Activated T-cell treated with anti-CD3 and anti-CD28 coated beads, Interleukin-2, amount 50 U/mL, for 72 hours (primary cell): ENCODE results near the gene UCK2. TPM values are rescaled to one million over a fixed set of nuclear protein-coding genes. Genes with fewer than 3 reads are reported as not detected.

Experiments used
- ATAC-seq, 2 donors: fragments of 150-1000 bp; cut with Tn5 transposase; replicated peaks in 1 of 2; 2 replicates each; pipeline ENCODE4 v1.10.0; 2021; ENCODE audit warnings: moderate library complexity in 2 of 2, mild to moderate bottlenecking in 1 of 2
- DNase-seq, 2 donors: peaks; one replicate each; pipeline ENCODE4 v3.0.0; 2021 to 2022; ENCODE audit warnings: mixed read lengths in 1 of 2
- H3K27ac Mint-ChIP-seq: one replicate; pipeline ENCODE4 v1.8.0; 2022; ENCODE audit warnings: mild to moderate bottlenecking, moderate library complexity, mixed read lengths
- H3K27me3 Mint-ChIP-seq: one replicate; pipeline ENCODE4 v1.8.0; 2022; ENCODE audit warnings: low read depth, mixed read lengths
- H3K36me3 Mint-ChIP-seq, 2 donors: one replicate each; pipeline ENCODE4 v1.8.0; 2022; ENCODE audit warnings: mixed read lengths in 2 of 2, mild to moderate bottlenecking in 1 of 2; ENCODE audit not compliant: insufficient read depth in 2 of 2
- H3K4me1 Mint-ChIP-seq: one replicate; pipeline ENCODE4 v1.8.0; 2022; ENCODE audit warnings: low read depth, mixed read lengths
- H3K4me3 Mint-ChIP-seq, 2 donors: one replicate each; pipeline ENCODE4 v1.8.0; 2022; ENCODE audit warnings: mild to moderate bottlenecking in 2 of 2, mixed read lengths in 2 of 2, moderate library complexity in 2 of 2
- H3K9me3 Mint-ChIP-seq, 2 donors: one replicate each; pipeline ENCODE4 v1.8.0; 2022; ENCODE audit warnings: mixed read lengths in 2 of 2
- total RNA-seq, 2 donors: library from RNA; stranded (reverse); gene quantifications; one replicate each; pipeline ENCODE4 v1.2.3, GENCODE V29; 2022

The UCK2 gene
- total RNA-seq, 2 donors from 2014 or later = 39.8 to 47.3 TPM

DNA sequence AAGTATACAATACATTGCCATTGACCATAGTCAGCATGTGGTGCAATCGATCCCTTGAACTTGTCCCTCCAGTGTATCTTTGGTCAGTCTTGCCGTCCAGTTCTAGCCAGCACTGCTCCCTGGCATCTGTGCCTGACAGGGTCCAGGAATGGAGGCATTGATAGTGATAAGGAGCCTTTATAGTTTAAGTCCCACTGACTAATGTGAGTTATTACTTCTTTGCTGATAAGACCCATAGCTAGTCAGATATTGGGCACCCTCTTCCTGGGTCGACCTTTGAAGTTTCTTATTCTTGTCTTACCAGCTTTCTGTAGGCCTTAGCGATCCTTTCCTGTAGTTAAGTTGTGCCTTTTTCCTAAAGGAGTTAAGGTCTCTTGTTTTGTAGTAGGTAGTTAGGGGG lies 13.0 kb downstream of the UCK2 start:
- H3K4me3 Mint-ChIP-seq = no peak overlapping the region
- no peak for ATAC-seq
- peaks cover 0 to 10% of the 10 kb centered on the region in 2 donors for H3K36me3 Mint-ChIP-seq
- DNase-seq = no peak
- H3K27me3 Mint-ChIP-seq = no peaks in the 10 kb centered on the region
- H3K27ac Mint-ChIP-seq = no peak overlapping the region
- no peaks in the 10 kb centered on the region for H3K9me3 Mint-ChIP-seq
- H3K4me1 Mint-ChIP-seq = peaks cover 32% of the 10 kb centered on the region

DNA sequence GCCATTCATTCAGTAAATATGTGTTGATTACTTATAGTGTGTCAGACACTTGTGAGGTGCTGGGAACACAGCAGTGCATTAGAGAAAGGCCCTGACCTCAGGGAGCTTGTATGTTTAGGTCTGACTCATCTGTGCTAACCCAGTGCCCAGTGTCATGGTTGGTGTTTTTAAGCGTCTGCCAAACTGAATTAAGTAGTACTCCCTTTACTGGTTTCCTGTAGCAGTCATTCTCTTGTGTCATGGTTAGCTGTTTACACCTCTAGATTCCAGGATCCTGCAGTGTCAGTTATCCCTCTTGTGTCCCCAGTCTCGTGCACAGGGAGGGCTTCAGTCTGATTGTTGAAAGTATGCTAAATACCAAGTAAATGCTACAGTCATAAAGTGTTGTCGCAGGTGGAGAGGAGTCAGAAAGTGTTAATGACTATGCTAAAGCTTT lies 14.2 kb downstream of the UCK2 start:
- H3K27ac Mint-ChIP-seq = no peak overlapping the region
- DNase-seq (no peak), ATAC-seq (peak; percentile 72 to 75)

DNA sequence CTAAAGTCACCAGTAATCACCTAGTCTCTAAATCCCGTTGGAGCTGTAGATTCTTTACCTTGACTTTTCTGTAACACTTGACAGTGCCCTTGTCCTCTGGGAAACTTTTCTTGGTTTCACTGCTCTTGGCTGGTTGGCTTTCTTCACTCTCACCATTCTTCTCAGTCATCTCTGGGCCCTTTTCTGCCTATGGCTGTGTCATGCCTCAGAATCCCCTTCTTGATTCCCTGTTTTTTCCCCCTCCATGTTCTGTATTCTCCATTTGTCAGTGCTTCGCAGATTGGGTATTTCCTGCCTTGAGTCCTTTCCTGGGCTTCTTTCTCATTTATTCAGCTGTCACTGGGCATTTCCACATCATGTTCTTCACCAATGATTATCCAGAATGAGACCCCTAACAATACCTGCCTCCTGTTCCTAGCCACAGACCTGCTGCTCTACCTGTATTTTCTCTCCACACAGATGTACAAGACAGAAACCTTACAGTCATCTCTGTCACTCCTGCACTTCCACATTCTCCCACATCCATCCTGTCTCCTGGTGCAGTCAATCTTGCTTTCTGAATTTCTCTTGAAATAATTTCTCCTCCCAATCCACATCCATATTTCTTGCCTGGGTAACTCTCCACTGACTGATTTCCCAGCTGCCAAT lies 14.7 kb downstream of the UCK2 start:
- peaks cover 41% of the 10 kb centered on the region for H3K4me1 Mint-ChIP-seq
- no peaks in the 10 kb centered on the region for H3K27me3 Mint-ChIP-seq
- DNase-seq (no peak), ATAC-seq (peak in 1 of 2 donors; percentile 29)
- H3K27ac Mint-ChIP-seq = peak overlapping the region; percentile 25
- H3K36me3 Mint-ChIP-seq = peaks cover 0 to 10% of the 10 kb centered on the region in 2 donors
- H3K9me3 Mint-ChIP-seq = no peaks in the 10 kb centered on the region
- H3K4me3 Mint-ChIP-seq = peak overlapping the region; percentile 53 to 66

More for the DNA sequence above, 14.2 kb downstream of the UCK2 start:
- Mint-ChIP-seq H3K4me1 (peaks cover 41% of the 10 kb centered on the region), H3K4me3 (peak overlapping the region in 1 of 2 donors; percentile 66), H3K27me3 (no peaks in the 10 kb centered on the region), H3K36me3 (peaks cover 0 to 10% of the 10 kb centered on the region in 2 donors), H3K9me3 (no peaks in the 10 kb centered on the region)

DNA sequence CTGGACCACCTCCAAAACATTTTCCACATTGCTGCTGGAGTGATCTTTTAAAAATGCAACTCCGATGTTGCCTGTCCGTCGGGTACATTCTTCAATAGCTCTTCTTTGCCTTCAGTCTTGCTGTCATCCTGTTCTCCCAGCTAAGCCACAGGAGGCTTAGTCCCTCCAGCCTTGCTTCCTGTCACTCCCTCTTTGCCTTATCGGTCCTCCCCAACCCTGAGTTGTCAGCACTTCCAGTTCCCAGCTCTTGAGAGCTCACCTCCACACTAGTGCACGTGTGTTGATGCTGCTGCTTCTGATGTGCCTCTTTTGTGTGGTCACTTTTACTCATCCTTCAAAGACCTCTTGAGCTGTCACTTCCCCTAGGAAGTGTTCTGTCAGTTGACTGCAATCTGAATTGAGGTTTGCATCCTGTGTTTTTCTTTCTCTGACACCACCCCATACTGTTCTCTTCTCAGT lies 15.3 kb downstream of the UCK2 start:
- peak; percentile 65 to 70 for ATAC-seq
- H3K4me1 Mint-ChIP-seq = peaks cover 41% of the 10 kb centered on the region
- no peaks in the 10 kb centered on the region for H3K27me3 Mint-ChIP-seq
- H3K4me3 Mint-ChIP-seq = peak overlapping the region; percentile 53 to 66
- peaks cover 0 to 10% of the 10 kb centered on the region in 2 donors for H3K36me3 Mint-ChIP-seq
- H3K27ac Mint-ChIP-seq = peak overlapping the region; percentile 25
- DNase-seq = peak in 1 of 2 donors; percentile 14
- no peaks in the 10 kb centered on the region for H3K9me3 Mint-ChIP-seq

DNA sequence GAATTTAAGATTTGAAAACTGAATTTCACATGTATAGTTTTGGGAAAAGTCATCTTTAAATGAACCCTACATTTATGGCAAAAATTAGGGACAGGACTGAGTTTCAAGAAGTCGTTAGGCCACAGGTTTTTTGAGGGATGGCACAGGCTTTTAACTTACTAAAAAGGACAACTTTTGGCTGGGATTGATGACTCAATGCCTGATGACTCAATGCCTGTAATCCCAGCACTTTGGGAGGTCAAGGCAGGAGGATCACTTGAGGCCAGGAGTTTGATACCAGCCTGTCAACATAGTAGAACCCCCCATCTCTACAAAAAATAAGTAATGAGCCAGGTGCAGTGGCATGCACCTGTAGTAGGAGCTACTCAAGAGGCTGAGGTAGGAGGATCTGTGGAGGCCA lies 15.9 kb downstream of the UCK2 start:
- Mint-ChIP-seq H3K9me3 (no peaks in the 10 kb centered on the region), H3K4me3 (peak overlapping the region in 1 of 2 donors; percentile 66), H3K27ac (peak overlapping the region; percentile 25), H3K4me1 (peaks cover 41% of the 10 kb centered on the region), H3K27me3 (no peaks in the 10 kb centered on the region), H3K36me3 (peaks cover 0 to 6% of the 10 kb centered on the region in 2 donors)
- DNase-seq (no peak), ATAC-seq (no peak)

DNA sequence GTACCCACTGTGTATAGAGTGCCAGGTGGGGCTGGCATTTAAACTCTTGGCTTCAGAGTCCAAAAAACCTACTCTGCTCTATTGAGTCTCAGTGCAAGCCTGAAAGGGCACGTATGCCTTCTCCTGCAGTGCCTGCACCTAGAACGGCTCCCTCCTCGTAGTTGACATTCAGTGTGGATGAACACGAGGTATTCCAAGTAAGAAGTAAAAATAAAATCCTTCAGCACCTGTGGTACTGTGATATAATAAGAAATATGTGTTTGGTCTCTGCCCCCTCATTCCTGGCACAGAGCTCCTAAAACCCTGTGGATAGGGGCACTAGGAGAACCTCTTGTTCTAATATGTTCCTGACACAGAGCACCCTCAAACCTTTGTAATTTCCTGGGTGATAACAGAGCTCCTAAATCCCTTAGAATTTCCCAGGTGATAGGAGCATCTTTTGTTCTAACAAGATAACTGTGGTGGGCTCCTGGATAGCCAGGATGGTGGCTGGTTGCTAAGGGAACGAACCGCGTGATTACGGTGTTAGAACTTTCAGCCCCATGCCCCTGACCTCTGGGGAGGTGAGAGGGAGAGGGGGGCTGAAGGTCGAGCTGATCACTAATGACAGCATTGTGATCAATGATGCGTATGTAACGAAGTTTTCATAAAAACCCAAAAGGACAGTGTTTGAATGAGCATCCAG lies 16.8 kb downstream of the UCK2 start:
- ATAC-seq = no peak
- Mint-ChIP-seq H3K27ac (no peak overlapping the region), H3K9me3 (no peaks in the 10 kb centered on the region), H3K27me3 (no peaks in the 10 kb centered on the region), H3K36me3 (peaks cover 0 to 6% of the 10 kb centered on the region in 2 donors), H3K4me1 (peaks cover 45% of the 10 kb centered on the region), H3K4me3 (no peak overlapping the region)
- no peak for DNase-seq

DNA sequence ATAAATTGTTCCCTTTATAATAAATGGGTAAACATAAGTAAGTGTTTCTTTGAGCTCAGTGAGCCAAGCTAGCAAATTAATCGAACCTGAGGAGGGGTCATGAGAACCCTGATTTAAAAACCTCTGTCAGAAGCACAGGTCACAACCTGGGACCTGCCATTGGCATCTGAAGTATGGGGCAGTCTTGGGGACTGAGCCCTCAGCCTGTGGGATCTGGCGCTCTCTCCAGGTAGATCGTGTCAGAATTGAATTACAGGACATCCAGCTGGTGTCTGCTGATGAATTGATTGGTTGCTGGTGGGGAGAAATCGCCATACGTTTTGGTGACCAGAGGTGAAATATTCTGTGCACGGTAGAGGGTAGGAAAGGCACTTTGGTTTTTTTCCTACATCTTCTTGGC lies 17.5 kb downstream of the UCK2 start:
- Mint-ChIP-seq H3K36me3 (peaks cover 0 to 6% of the 10 kb centered on the region in 2 donors), H3K9me3 (no peaks in the 10 kb centered on the region), H3K4me1 (peaks cover 51% of the 10 kb centered on the region), H3K27ac (no peak overlapping the region), H3K27me3 (no peaks in the 10 kb centered on the region), H3K4me3 (no peak overlapping the region)
- no peak for DNase-seq
- ATAC-seq = no peak

DNA sequence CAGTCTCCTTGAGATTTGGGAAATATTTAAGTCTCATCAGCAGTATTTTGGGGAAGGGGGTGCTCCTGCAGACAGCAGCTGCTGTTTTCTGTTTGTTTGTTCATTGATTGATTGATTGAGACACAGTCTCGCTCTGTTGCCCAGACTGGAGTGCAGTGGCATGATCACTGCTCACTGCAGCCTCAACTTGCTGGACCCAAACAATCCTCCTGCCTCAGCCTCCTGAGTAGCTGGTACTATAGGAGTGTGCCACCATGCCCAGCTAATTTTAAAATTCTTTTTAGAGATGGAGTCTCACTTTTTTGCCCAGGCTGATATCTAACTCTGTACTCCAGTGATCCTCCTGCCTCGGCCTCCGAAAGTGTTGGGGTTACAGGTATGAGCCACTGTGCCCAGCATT lies 18.2 kb downstream of the UCK2 start:
- DNase-seq (no peak), ATAC-seq (no peak)
- Mint-ChIP-seq H3K4me1 (peaks cover 53% of the 10 kb centered on the region), H3K9me3 (no peaks in the 10 kb centered on the region), H3K36me3 (peaks cover 0 to 6% of the 10 kb centered on the region in 2 donors), H3K27me3 (no peaks in the 10 kb centered on the region), H3K4me3 (no peak overlapping the region), H3K27ac (no peak overlapping the region)

DNA sequence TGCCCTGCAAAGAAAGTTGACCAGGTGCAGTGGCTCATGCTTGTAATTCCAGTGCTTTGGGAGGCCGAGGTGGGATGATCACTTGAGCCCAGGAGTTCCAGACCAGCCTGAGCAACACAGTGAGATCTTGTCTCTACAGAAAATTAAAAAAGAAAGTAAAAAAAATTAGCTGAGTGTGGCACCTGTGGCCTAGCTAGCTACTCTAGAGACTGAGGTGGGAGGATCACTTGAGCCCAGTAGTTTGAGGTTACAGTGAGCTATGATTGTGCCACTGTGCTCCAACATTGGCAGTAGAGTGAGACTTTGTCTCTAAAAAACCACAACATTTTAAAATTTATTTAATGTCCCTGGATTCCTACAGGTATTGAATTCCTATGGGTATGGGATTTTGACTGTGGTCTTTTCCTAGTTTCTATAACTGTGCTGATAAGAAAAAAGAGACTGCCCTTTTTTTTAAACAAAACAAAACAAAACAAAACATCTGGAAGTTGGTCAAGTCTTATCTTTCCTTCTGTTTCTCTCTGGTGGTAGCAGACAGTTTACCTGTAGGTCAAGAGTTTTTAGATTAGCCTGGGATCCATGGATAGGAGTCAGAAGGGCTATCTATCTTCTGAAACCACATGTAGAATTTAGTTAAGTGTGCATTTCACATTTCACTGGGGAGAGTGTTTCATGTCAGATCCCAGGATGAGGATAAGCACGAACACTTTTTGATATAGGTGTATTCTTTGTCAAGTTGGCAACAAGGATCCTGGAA lies 18.8 kb downstream of the UCK2 start:
- peaks cover 0 to 6% of the 10 kb centered on the region in 2 donors for H3K36me3 Mint-ChIP-seq
- no peaks in the 10 kb centered on the region for H3K27me3 Mint-ChIP-seq
- H3K4me3 Mint-ChIP-seq = no peak overlapping the region
- ATAC-seq (peak; percentile 41 to 58), DNase-seq (no peak)
- H3K27ac Mint-ChIP-seq = no peak overlapping the region
- no peaks in the 10 kb centered on the region for H3K9me3 Mint-ChIP-seq
- peaks cover 57% of the 10 kb centered on the region for H3K4me1 Mint-ChIP-seq

DNA sequence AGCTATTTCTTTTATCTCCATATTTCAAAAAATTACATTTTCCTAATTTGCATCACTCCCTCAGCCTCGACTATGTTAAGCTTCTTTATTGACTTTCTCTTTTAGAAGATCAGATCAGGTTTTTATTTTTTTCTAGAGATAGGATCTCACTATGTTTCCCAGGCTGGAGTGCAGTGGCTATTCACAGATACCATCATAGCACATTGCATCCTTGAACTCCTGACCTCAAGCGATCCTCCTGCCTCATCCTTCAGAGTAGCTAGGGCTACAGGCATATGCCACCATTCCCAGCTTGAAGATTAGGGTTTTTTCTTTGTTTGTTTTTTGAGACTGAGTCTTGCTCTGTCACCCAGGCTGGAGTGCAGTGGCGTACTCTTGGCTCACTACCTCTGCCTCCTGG lies 20.1 kb downstream of the UCK2 start:
- DNase-seq (no peak), ATAC-seq (no peak)
- Mint-ChIP-seq H3K4me1 (peaks cover 53% of the 10 kb centered on the region), H3K27ac (no peak overlapping the region), H3K9me3 (no peaks in the 10 kb centered on the region), H3K27me3 (no peaks in the 10 kb centered on the region), H3K36me3 (peaks cover 0 to 2% of the 10 kb centered on the region in 2 donors), H3K4me3 (no peak overlapping the region)

DNA sequence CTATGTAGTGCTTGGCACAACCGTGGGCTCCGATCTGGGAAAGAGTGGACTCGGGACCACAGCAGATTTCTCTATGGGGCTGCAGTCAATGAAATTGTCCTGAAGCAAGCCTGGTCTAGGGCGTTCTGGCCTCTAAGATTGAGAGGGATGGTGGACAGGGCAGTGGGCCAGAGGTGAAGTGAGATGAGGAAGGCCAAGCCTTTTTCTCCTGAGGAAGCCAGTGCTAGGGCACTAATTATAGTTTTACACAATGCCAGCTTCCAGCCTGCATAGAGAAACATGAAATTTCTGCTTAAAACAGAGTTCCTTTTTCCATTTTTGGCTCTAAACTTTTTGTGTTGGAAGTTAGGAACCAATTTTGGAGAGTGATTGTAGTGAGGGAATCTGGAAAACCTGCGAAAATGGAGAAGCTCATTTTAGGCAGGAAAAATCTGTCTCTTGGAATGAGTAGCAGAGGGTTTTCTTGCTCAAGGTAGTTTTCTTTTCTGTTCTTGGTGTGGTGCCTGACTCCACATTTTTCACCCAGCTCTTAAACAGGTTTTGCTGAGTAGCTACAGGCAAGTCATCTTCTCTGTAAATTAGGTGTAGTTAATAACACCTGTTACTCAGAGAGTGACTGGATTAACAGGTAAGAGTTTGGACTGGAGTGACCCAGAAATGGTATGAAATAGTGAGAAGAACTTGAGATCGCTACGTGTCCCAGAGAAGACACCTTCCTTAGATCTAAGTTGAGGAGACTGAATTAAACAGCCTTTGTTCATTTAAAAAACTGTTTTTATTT lies 22.1 kb downstream of the UCK2 start:
- H3K9me3 Mint-ChIP-seq = no peaks in the 10 kb centered on the region
- H3K4me3 Mint-ChIP-seq = no peak overlapping the region
- peaks cover 50% of the 10 kb centered on the region for H3K4me1 Mint-ChIP-seq
- H3K27me3 Mint-ChIP-seq = no peaks in the 10 kb centered on the region
- DNase-seq (no peak), ATAC-seq (no peak)
- H3K36me3 Mint-ChIP-seq = no peaks in the 10 kb centered on the region
- H3K27ac Mint-ChIP-seq = no peak overlapping the region

DNA sequence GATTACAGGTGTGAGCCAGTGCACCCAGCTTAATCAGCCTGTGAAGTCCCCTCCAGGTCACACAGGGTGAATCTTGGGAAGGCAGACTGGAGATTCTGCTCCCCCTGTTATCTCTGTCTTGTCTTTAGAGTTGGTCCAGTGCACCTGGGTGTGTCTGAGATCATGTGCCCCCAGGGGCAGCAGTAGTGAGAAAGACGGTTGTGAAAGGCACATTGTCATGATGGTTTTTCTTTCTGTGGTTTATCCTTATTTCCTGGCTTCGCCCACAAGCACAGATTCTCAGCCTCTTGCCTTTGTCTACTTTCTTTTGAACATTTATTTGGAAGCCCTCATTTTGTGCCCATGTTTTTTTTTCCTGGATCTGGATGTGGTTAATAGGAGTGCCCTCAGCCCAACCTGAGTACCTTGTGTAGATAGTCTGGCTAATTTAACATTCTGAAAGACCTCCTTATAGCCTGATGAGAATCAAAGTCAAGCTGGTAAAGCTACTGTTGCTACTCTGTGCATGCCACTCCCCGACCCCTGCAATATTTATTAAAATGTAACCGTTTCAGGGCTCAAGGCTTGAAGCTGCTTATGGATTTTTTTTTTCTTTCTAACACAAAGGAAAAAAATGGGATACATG lies 23.7 kb downstream of the UCK2 start:
- H3K27me3 Mint-ChIP-seq = no peaks in the 10 kb centered on the region
- peak overlapping the region; percentile 36 to 41 for H3K4me3 Mint-ChIP-seq
- no peak overlapping the region for H3K27ac Mint-ChIP-seq
- no peaks in the 10 kb centered on the region for H3K9me3 Mint-ChIP-seq
- DNase-seq (no peak), ATAC-seq (peak in 1 of 2 donors; percentile 39)
- peaks cover 40% of the 10 kb centered on the region for H3K4me1 Mint-ChIP-seq
- no peaks in the 10 kb centered on the region for H3K36me3 Mint-ChIP-seq
